Measurements from ENCODE around the gene VEZT. TPM values are rescaled to one million over a fixed set of nuclear protein-coding genes. Genes with fewer than 3 reads are reported as not detected.

Gene VEZT
- total and polyA plus RNA-seq, 9 of the 15 experiments (the other 6 are each of a cell fraction or from before 2014, with no cell fraction given) = 16.1 to 61.5 (median 32.6) TPM

DNA sequence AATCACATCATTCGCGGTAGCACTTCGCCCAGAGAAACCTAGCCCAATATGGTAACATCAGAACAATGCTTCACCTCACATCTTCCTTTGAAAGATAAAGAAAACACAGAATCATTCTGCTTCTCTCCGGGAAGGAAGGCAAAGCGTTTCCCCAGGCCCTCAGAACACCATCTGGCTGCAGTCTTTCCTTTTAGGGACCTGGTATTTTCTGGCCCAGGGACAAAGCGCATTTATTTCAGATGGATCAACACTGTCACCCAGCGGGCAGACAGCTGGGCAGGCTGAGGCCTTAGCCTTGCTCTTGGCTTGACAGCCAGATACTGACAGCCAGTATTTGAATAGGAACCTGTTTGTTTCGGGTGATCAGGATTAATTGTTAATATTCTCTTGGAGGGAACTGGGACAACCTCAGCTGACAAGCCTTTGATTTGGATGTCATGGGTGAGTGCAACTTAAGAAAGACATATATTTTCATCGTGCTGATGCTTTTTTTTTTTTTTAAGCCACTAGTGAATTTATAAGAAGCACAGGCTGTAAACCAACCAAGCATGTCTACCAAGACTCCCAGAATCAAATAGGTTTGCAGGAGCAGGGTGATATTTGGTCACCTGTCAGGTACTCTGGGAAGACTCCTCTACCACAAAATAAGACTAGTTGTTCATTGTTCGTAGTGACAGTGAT is 118.9 kb downstream of the VEZT start:
- Histone ChIP-seq H3K79me2 (ENCODE audit: control insufficient read depth, insufficient read depth, low read length) (no peaks in the 10 kb centered on the region), H3K4me1 (replicated peaks in 1 of 2; ENCODE audit: control insufficient read depth in 2 of 2, insufficient read depth in 2 of 2, low read length in 2 of 2) (no peaks in the 10 kb centered on the region), H3K4me3 (no peak overlapping the region), H3K27me3 (ENCODE audit: control insufficient read depth in 2 of 2, insufficient read depth in 2 of 2, low read length in 2 of 2) (peaks cover 5 to 10% of the 10 kb centered on the region in 2 experiments; a peak in 3 of 5 replicates), H3K27ac (ENCODE audit: extremely low read depth, low read depth, low read length) (no peak overlapping the region), H3K9me1 (ENCODE audit: control insufficient read depth, insufficient read depth, low read length) (no peaks in the 10 kb centered on the region), H4K20me1 (replicated peaks; ENCODE audit: control insufficient read depth, insufficient read depth, low read length) (no peaks in the 10 kb centered on the region), H3K9ac (ENCODE audit: insufficient read depth in 1 of 2, low read depth in 2 of 2, low read length in 2 of 2) (no peak overlapping the region), H3K9me3 (replicated peaks; ENCODE audit: control insufficient read depth, insufficient read depth, low read depth, low read length) (no peaks in the 10 kb centered on the region), H3K4me2 (ENCODE audit: insufficient read depth, low read length) (no peak overlapping the region), H2AFZ (ENCODE audit: low read depth, low read length) (no peak overlapping the region), H3K36me3 (ENCODE audit: control insufficient read depth, insufficient read depth, low read length) (no peaks in the 10 kb centered on the region)
- in situ Hi-C loops (cut with MboI) = loop anchor here (10.0 kb wide), 1 partner anchor 232 kb away; no protein-coding TSS in a partner anchor
- peak in 3 of 4 experiments; percentile 10 to 57 (median 40) for DNase-seq (ENCODE audit: extremely low read depth in 1 of 4, low spot score in 3 of 4)
- BruUV-seq (replicated peaks) = no TSS peak
- WGBS (ENCODE audit: insufficient coverage, low coverage, missing lambda C conversion rate) = 24% methylated on average over 10 of the region's 10 CpGs
- intact Hi-C loops (cut with micrococcal nuclease) = loop anchor here (1.0 to 10.0 kb wide), 4 partner anchors 119 to 402 kb away; partner anchors contain the start of genes FGD6 and VEZT
- no peak for FAIRE-seq
- CTCF ChIA-PET (ENCODE audit: low intra/inter-chr PET ratio) = interaction anchor here (0.6 to 1.2 kb wide), 3 partner anchors 218 to 1193 kb away, joined by 3 read pairs; no protein-coding TSS in a partner anchor
- POLR2A ChIA-PET = interaction anchor here (1.3 kb wide), 1 partner anchor 219 kb away, joined by 5 read pairs; no protein-coding TSS in a partner anchor
- peak; percentile 87 for ATAC-seq
- peak; percentile 47; the same call in 1 of the 2 replicates for TF ChIP-seq SMC3 (conservative IDR thresholded peaks at IDR 0.05; ENCODE audit: insufficient read depth, low read depth, low read length)
- TF ChIP-seq EP300 (IDR thresholded peaks at IDR 0.05; ENCODE audit: low read length) = no peak
- TF ChIP-seq ZFX (CRISPR knock-in tag; IDR thresholded peaks at IDR 0.05) = no peak
- TF ChIP-seq NR4A1 (CRISPR knock-in tag; IDR thresholded peaks at IDR 0.05) = no peak
- no peak for TF ChIP-seq NR4A1 (tag; IDR thresholded peaks at IDR 0.05)
- no peak for TF ChIP-seq CHD1 (IDR thresholded peaks at IDR 0.05; ENCODE audit: low read length)
- peak; percentile 65 to 76 (median 73) for TF ChIP-seq CTCF (IDR thresholded peaks at IDR 0.05 in 2 of 3, conservative IDR thresholded peaks at IDR 0.05 in 1 of 3; ENCODE audit: insufficient read depth in 2 of 3, low read depth in 1 of 3, low read length in 3 of 3)
- TF ChIP-seq ZNF584 (CRISPR knock-in tag; IDR thresholded peaks at IDR 0.05; ENCODE audit: low read depth) = no peak
- no peak for TF ChIP-seq TCF7 (IDR thresholded peaks at IDR 0.05; ENCODE audit: borderline replicate concordance)
- TF ChIP-seq ZNF668 (CRISPR knock-in tag; IDR thresholded peaks at IDR 0.05) = no peak
- TF ChIP-seq RAD21 (CRISPR knock-in tag; conservative IDR thresholded peaks at IDR 0.05 in 1 of 2, IDR thresholded peaks at IDR 0.05 in 1 of 2) = peak; percentile 54 to 84
- no peak for TF ChIP-seq ZBTB17 (CRISPR knock-in tag; IDR thresholded peaks at IDR 0.05)
- no peak for TF ChIP-seq HDGF (IDR thresholded peaks at IDR 0.05)
- TF ChIP-seq GTF2A2 (tag; IDR thresholded peaks at IDR 0.05) = no peak
- TF ChIP-seq KLF6 (CRISPR knock-in tag; IDR thresholded peaks at IDR 0.05; ENCODE audit: borderline replicate concordance) = no peak
- TF ChIP-seq SNIP1 (IDR thresholded peaks at IDR 0.05; ENCODE audit: low read depth) = no peak
- TF ChIP-seq MECOM (CRISPR knock-in tag; IDR thresholded peaks at IDR 0.05) = no peak
- TF ChIP-seq CAMTA2 (CRISPR knock-in tag; conservative IDR thresholded peaks at IDR 0.05) = no peak
- TF ChIP-seq ZNF644 (tag; IDR thresholded peaks at IDR 0.05; ENCODE audit: low read depth) = no peak
- TF ChIP-seq, protein P1, sequence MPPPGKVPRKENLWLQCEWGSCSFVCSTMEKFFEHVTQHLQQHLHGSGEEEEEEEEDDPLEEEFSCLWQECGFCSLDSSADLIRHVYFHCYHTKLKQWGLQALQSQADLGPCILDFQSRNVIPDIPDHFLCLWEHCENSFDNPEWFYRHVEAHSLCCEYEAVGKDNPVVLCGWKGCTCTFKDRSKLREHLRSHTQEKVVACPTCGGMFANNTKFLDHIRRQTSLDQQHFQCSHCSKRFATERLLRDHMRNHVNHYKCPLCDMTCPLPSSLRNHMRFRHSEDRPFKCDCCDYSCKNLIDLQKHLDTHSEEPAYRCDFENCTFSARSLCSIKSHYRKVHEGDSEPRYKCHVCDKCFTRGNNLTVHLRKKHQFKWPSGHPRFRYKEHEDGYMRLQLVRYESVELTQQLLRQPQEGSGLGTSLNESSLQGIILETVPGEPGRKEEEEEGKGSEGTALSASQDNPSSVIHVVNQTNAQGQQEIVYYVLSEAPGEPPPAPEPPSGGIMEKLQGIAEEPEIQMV (tag; conservative IDR thresholded peaks at IDR 0.05; ENCODE audit: low read depth) = no peak
- no peak for TF ChIP-seq RBM22 (IDR thresholded peaks at IDR 0.05; ENCODE audit: low read depth, low read length, poor library complexity, severe bottlenecking)

Data from K562 (cell line).